Erythroblast (primary cell): Measurements from ENCODE around the gene PTPRU.

ENCODE experiments used
- GATA1 ChIP-seq: IDR thresholded peaks from 2 replicates; pipeline ENCODE4 v1.6.1; 2011; ENCODE audit warnings: low read depth, mild to moderate bottlenecking, control low read depth, low read length, moderate library complexity
- POLR2A ChIP-seq: IDR thresholded peaks from 2 replicates; pipeline ENCODE4 v1.6.1; 2011; ENCODE audit warnings: mild to moderate bottlenecking, low read length

GRCh38 chr1:29349871-29350491 is 113.7 kb downstream of the PTPRU start:
- no peak for TF ChIP-seq POLR2A
- no peak for TF ChIP-seq GATA1
